ENCODE data around the gene INSRR.

GRCh38 chr1:156903328-156904091 lies 44.6 kb upstream of the INSRR start:
- TF ChIP-seq CTCF (IDR thresholded peaks at IDR 0.05) (no peak), NR2C2 (CRISPR knock-in tag; IDR thresholded peaks at IDR 0.05) (no peak), ELF4 (CRISPR knock-in tag; IDR thresholded peaks at IDR 0.05; ENCODE audit: low read depth) (no peak), ATF2 (CRISPR knock-in tag; IDR thresholded peaks at IDR 0.05; ENCODE audit: borderline replicate concordance, low read depth) (no peak)
